Kidney epithelial cell (primary cell): Measurements from ENCODE around the gene COL16A1. TPM values are rescaled to one million over a fixed set of nuclear protein-coding genes. Genes with fewer than 3 reads are reported as not detected.

Source experiments
- DNase-seq: peaks from one replicate; pipeline ENCODE4 v3.0.0-alpha.2; 2010; ENCODE audit warnings: low read depth
- H3K27me3 ChIP-seq: 2 replicates; pipeline ENCODE4 v1.6.0; 2011; ENCODE audit warnings: low read length; ENCODE audit not compliant: control insufficient read depth, insufficient read depth
- H3K36me3 ChIP-seq: 2 replicates; pipeline ENCODE4 v1.5.1; 2011; ENCODE audit warnings: low read length; ENCODE audit not compliant: control insufficient read depth, insufficient read depth
- H3K4me3 ChIP-seq: 2 replicates; pipeline ENCODE4 v1.5.1; 2011; ENCODE audit warnings: low read depth, mild to moderate bottlenecking, control low read depth, low read length
- total RNA-seq: library from RNA; depleted of rRNA; stranded (reverse); fragments of >200 nt; gene quantifications from 2 replicates; pipeline ENCODE4 v1.2.3, GENCODE V29; 2015
- TF ChIP-seq, protein P1 (sequence below): IDR thresholded peaks from 2 replicates; pipeline ENCODE4 v1.5.1; 2011; ENCODE audit warnings: mild to moderate bottlenecking, moderate library complexity, low read length, control low read depth, inconsistent platforms; ENCODE audit not compliant: insufficient read depth, poor library complexity, severe bottlenecking

COL16A1 gene
- total RNA-seq, 1 donor from 2014 or later = 9.2 TPM

- Histone ChIP-seq H3K4me3 (peak overlapping the region; percentile 15), H3K27me3 (peaks cover 3% of the 10 kb centered on the region), H3K36me3 (no peaks in the 10 kb centered on the region)
- DNase-seq = no peak
- TF ChIP-seq, protein P1, sequence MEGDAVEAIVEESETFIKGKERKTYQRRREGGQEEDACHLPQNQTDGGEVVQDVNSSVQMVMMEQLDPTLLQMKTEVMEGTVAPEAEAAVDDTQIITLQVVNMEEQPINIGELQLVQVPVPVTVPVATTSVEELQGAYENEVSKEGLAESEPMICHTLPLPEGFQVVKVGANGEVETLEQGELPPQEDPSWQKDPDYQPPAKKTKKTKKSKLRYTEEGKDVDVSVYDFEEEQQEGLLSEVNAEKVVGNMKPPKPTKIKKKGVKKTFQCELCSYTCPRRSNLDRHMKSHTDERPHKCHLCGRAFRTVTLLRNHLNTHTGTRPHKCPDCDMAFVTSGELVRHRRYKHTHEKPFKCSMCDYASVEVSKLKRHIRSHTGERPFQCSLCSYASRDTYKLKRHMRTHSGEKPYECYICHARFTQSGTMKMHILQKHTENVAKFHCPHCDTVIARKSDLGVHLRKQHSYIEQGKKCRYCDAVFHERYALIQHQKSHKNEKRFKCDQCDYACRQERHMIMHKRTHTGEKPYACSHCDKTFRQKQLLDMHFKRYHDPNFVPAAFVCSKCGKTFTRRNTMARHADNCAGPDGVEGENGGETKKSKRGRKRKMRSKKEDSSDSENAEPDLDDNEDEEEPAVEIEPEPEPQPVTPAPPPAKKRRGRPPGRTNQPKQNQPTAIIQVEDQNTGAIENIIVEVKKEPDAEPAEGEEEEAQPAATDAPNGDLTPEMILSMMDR = peak; percentile 91
Observed at GRCh38 chr1:31715087-31715872, 11.5 kb upstream of the COL16A1 start.

DNA sequence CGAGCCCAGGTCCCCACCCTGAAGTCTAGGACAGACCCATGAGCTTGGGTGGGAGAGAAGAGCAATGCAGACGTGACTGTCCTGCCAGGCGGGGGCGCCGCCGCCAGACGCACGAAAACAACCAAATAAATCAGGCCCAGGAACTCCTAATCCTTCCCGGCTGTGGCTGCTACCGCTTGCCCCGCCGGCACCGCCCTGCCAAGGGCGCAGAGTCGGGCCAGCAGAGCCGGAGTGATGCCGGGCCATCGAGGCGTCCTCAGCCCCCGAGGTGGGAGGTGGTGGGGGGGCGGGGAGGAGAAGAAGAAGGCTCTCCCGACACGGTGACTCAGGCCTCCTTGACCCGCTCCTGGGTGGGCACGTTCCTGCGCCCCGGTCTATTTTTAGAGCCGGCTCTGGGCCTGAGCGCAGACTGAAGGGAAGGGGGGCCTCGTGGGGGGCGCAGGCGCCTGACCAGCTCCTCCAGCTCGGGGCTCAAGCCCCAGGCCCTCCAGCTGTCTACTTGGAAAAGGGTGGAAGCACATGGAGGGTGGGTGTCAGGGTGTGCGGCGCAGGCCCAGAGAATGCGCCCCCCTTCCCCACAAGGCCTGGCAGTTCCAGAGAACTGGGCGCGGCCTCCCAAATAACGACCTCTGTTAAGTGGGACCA lies 10.7 kb upstream of the COL16A1 start:
- Histone ChIP-seq H3K27me3 (peaks cover 3% of the 10 kb centered on the region), H3K4me3 (peak overlapping the region; percentile 11), H3K36me3 (no peaks in the 10 kb centered on the region)
- DNase-seq = no peak
- TF ChIP-seq, protein P1 = peak; percentile 56

DNA sequence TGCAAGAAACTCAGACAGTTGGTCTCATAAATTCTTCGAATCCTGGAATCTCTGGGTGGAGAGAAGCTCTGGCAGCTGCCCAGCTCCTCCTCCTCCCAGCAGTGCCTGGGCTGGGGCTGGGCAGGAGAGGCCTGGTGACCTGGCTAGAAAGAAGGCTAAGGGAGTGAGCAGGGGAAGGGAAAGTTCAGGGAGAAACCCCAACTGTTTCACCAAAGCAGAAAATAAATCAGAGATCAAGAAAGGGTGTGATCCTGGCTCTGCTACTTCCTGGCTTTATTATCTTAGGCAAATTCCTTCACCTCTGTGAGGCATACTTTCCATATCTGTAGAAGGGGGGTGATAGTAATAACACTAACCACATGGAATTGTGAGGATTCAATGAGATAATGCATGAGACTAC lies 8.8 kb upstream of the COL16A1 start:
- Histone ChIP-seq H3K36me3 (no peaks in the 10 kb centered on the region), H3K4me3 (no peak overlapping the region), H3K27me3 (no peaks in the 10 kb centered on the region)
- TF ChIP-seq, protein P1 = no peak
- DNase-seq = no peak

DNA sequence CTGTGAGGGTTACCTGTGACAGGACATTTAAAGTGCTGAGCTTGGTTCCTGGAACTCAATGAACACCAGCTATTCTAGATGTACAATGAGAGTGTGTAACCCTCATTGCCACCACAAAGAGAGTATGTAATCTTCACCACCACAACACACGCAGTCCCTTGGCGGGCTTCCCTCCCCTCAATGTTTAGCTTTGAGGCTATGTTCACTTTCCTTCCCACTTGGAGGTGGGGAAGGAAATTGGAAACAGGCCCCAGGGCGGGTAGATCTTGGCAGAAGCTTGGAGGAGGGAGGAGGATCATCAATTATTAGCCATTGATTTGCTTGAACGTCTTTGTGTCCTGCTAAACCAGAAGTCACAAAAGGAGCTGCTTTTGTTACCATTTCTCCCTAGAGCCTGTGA lies 8.3 kb upstream of the COL16A1 start:
- no peak for DNase-seq
- Histone ChIP-seq H3K4me3 (no peak overlapping the region), H3K27me3 (no peaks in the 10 kb centered on the region), H3K36me3 (no peaks in the 10 kb centered on the region)
- TF ChIP-seq, protein P1 = no peak

DNA sequence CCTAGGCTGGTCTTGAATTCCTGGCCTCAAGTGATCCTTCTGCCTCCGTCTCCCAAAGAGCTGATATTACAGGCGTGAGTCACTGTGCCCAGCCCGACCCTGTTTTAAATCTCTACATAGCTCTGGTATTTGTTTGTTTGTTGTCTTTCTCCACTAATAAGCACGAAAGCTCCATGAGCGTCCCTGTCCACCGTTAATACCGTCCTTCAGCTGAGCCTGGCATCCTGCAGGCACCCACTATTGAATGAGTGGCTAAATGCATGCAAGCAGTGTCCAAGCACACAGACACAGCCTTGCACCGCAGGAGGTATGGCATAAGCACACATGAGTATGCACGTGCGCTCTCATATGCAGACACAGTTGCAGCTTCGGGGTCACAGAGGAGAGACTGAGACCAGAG lies 4.5 kb upstream of the COL16A1 start:
- DNase-seq = no peak
- Histone ChIP-seq H3K36me3 (no peaks in the 10 kb centered on the region), H3K4me3 (no peak overlapping the region), H3K27me3 (no peaks in the 10 kb centered on the region)
- TF ChIP-seq, protein P1 = no peak
